Loucy (cell line): ENCODE data around the gene RTN4RL2.

Experiments
- H2AFZ ChIP-seq: fragments of 200-600 bp; sonication (generic); 2 replicates; pipeline ENCODE4 v1.6.0; 2016; ENCODE audit warnings: antibody characterized with exemption, mild to moderate bottlenecking, low read length, moderate library complexity
- H3F3A ChIP-seq: fragments of 200-600 bp; 2 replicates; pipeline ENCODE4 v1.6.0; 2016; ENCODE audit warnings: antibody characterized with exemption, low read depth, mild to moderate bottlenecking
- H3K27me3 ChIP-seq: fragments of 200-600 bp; sonication (generic); 2 replicates; pipeline ENCODE4 v1.6.1; 2014; ENCODE audit warnings: low read length, mild to moderate bottlenecking; ENCODE audit not compliant: insufficient read depth, poor library complexity, severe bottlenecking
- H3K36me3 ChIP-seq: fragments of 200-600 bp; sonication (generic); 2 replicates; pipeline ENCODE4 v1.6.1; 2016; ENCODE audit warnings: low read length; ENCODE audit not compliant: insufficient read depth
- H3K4me1 ChIP-seq: fragments of 200-600 bp; sonication (generic); 2 replicates; pipeline ENCODE4 v1.5.1; 2014; ENCODE audit warnings: low read length, mild to moderate bottlenecking; ENCODE audit not compliant: insufficient read depth, poor library complexity, severe bottlenecking
- H3K4me2 ChIP-seq: fragments of 200-600 bp; sonication (generic); 2 replicates; pipeline ENCODE4 v1.6.0; 2014; ENCODE audit warnings: antibody characterized with exemption, low read length, low read depth, mild to moderate bottlenecking; ENCODE audit not compliant: poor library complexity, severe bottlenecking
- H3K4me3 ChIP-seq: fragments of 200-600 bp; sonication (generic); 2 replicates; pipeline ENCODE4 v1.5.1; 2014; ENCODE audit warnings: low read length, mild to moderate bottlenecking, mixed read lengths; ENCODE audit not compliant: poor library complexity, severe bottlenecking
- H3K79me2 ChIP-seq: fragments of 200-600 bp; sonication (generic); 2 replicates; pipeline ENCODE4 v1.6.1; 2014; ENCODE audit warnings: low read length; ENCODE audit not compliant: insufficient read depth
- H3K9ac ChIP-seq: fragments of 200-600 bp; sonication (generic); 2 replicates; pipeline ENCODE4 v1.6.0; 2014; ENCODE audit warnings: mild to moderate bottlenecking, low read depth, low read length, moderate library complexity; ENCODE audit not compliant: poor library complexity, severe bottlenecking
- H3K9me2 ChIP-seq: fragments of 200-600 bp; sonication (generic); replicated peaks from 2 replicates; pipeline ENCODE4 v1.6.1; 2016; ENCODE audit warnings: low read depth, low read length, mixed read lengths
- H3K9me3 ChIP-seq: fragments of 200-600 bp; sonication (generic); 2 replicates; pipeline ENCODE4 v1.6.1; 2014; ENCODE audit warnings: mild to moderate bottlenecking, antibody characterized with exemption, low read length, low read depth; ENCODE audit not compliant: insufficient read depth
- H4K20me1 ChIP-seq: fragments of 200-600 bp; sonication (generic); 2 replicates; pipeline ENCODE4 v1.6.0; 2014; ENCODE audit warnings: antibody characterized with exemption, low read length, mild to moderate bottlenecking; ENCODE audit not compliant: insufficient read depth, poor library complexity, severe bottlenecking
- EZH2phosphoT487 ChIP-seq: fragments of 200-600 bp; IDR thresholded peaks from 2 replicates; pipeline ENCODE4 v1.6.1; 2018; ENCODE audit warnings: antibody characterized with exemption, mild to moderate bottlenecking, moderate library complexity, borderline replicate concordance
- TF ChIP-seq, protein P1 (sequence below): fragments of 200-600 bp; sonication (generic); conservative IDR thresholded peaks from 2 replicates; pipeline ENCODE4 v1.5.1; 2014; ENCODE audit warnings: mild to moderate bottlenecking, antibody characterized with exemption, low read length

The RTN4RL2 gene

DNA sequence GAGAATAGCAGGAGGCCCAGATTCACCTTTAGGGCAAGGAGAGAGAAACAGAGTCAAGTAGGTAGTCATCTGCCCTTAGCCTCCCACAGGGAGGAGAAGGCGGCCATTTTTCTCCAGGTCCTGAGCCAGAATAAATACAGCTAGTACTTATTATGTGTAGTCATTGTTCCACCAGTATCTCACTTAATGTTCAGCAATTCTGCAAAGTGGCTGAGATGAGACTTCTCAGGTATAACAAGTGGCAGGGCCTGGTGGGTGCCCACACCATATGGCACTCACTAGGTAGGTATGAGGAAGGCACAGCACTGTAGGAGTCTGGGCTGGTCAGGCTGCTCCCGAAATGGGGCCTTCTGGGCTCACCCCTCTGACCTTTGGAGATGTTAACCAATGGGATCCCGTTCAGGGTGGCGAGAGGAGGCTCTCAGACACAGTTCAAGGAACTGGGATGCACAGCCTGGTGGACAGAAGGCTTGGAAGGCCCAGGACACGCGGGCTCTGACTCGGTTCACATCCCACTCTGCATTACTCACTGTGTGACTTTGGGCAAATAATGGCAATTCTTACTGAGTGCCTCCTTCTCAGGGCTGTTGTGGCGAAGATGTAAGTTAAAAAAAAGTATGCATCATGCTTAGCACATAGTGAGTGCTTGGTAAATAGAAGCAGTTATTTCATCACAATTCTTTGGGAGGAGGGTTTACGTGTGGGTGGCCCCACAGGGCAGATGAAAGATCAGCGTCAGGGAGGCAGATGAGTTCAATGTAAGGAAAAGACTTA lies 25.1 kb downstream of the RTN4RL2 start:
- H3K36me3 ChIP-seq = peaks cover 35% of the 10 kb centered on the region; the same call in 1 of the 2 replicates
- no peak overlapping the region for H3K4me2 ChIP-seq
- H3K79me2 ChIP-seq = no peaks in the 10 kb centered on the region
- H3K4me1 ChIP-seq = peaks cover 8% of the 10 kb centered on the region
- no peak overlapping the region for H3K9ac ChIP-seq
- no peak for TF ChIP-seq EZH2phosphoT487
- H3K9me3 ChIP-seq = no peaks in the 10 kb centered on the region
- no peaks in the 10 kb centered on the region for H3K9me2 ChIP-seq
- H3F3A ChIP-seq = no peaks in the 10 kb centered on the region
- H3K27me3 ChIP-seq = no peaks in the 10 kb centered on the region
- H2AFZ ChIP-seq = no peak overlapping the region
- no peaks in the 10 kb centered on the region for H4K20me1 ChIP-seq
- H3K4me3 ChIP-seq = no peak overlapping the region

DNA sequence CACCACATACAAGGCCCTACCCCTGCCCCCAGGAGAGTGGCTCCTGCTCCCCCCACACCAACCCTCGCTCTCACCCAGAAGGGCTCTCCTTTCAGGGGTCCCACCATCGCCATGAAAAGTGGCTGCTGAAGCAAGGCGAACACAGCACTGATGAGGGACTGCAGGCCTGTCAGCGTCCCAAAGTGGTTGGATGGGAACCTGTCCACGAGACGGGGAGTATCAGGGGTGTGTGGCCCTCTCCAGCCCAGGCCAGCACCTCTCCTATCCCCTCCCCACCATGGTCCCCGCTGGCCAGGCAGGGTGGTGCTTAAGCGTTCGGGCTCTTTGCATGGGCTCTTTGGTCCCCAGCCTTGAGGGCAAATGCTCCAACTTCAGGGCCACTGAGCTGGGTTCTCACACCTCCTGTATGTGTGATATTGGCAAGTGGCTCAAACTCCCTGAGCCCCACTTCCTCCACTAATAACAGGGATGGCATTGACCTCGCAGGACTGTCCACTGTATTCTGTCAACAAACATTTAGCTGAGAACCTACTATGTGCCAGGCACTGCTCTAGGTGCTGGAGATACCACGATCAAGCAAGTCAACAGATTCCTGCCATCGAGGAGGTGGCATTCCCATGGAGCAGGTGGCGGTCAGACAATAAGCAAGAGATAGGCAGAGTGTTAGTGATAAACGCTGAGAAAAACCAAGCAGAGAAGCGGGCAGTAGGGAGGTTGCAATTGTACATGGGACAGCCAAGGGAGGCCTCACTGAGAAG lies 26.9 kb downstream of the RTN4RL2 start:
- no peaks in the 10 kb centered on the region for H3K9me2 ChIP-seq
- H3K36me3 ChIP-seq = peaks cover 47% of the 10 kb centered on the region; the same call in 1 of the 2 replicates
- H3K27me3 ChIP-seq = no peaks in the 10 kb centered on the region
- no peak overlapping the region for H2AFZ ChIP-seq
- peaks cover 4% of the 10 kb centered on the region for H3K4me1 ChIP-seq
- no peaks in the 10 kb centered on the region for H4K20me1 ChIP-seq
- H3K79me2 ChIP-seq = no peaks in the 10 kb centered on the region
- no peaks in the 10 kb centered on the region for H3K9me3 ChIP-seq
- no peaks in the 10 kb centered on the region for H3F3A ChIP-seq
- no peak overlapping the region for H3K4me2 ChIP-seq
- no peak overlapping the region for H3K4me3 ChIP-seq
- no peak overlapping the region for H3K9ac ChIP-seq
- TF ChIP-seq, protein P1, sequence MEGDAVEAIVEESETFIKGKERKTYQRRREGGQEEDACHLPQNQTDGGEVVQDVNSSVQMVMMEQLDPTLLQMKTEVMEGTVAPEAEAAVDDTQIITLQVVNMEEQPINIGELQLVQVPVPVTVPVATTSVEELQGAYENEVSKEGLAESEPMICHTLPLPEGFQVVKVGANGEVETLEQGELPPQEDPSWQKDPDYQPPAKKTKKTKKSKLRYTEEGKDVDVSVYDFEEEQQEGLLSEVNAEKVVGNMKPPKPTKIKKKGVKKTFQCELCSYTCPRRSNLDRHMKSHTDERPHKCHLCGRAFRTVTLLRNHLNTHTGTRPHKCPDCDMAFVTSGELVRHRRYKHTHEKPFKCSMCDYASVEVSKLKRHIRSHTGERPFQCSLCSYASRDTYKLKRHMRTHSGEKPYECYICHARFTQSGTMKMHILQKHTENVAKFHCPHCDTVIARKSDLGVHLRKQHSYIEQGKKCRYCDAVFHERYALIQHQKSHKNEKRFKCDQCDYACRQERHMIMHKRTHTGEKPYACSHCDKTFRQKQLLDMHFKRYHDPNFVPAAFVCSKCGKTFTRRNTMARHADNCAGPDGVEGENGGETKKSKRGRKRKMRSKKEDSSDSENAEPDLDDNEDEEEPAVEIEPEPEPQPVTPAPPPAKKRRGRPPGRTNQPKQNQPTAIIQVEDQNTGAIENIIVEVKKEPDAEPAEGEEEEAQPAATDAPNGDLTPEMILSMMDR = no peak
- no peak for TF ChIP-seq EZH2phosphoT487

DNA sequence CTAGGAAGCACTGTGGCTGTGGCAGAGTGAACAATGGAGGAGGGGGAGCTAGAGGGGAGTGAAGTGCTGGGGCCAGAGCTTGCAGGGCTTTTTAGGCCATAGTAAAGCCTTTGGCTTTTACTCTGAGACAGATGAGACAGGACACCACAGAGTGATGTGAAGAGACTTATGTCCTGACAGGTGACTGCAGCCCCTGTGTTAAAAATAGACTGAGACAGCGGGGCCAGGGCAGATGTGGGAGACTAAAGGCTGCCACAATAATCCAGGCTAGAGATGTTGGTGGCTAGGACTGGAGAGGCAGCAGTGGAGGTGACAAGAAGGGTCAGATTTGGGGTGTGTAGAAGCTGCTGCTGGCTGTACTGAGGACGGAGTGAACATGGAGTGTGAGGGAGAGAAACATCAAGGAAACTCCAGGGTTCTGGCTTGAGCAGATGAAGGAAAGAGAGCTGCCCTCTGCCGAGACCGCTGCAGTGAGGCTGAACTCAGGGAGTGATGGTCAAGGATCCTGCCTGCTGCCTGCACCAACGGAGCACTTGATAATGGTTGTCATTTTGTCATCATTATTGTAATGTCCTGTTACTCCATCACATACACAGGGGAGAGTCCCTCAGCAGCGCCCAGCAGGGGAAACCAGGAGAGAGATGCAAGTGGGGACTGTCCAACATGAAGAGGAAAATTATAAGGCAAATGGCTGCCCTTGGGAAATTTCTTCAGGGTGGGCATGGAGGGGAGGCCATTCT lies 27.8 kb downstream of the RTN4RL2 start:
- H3F3A ChIP-seq = no peaks in the 10 kb centered on the region
- no peaks in the 10 kb centered on the region for H3K9me2 ChIP-seq
- H3K27me3 ChIP-seq = no peaks in the 10 kb centered on the region
- no peak overlapping the region for H2AFZ ChIP-seq
- H3K9ac ChIP-seq = no peak overlapping the region
- peaks cover 47% of the 10 kb centered on the region; the same call in 1 of the 2 replicates for H3K36me3 ChIP-seq
- H3K4me2 ChIP-seq = no peak overlapping the region
- H3K4me3 ChIP-seq = no peak overlapping the region
- no peaks in the 10 kb centered on the region for H3K79me2 ChIP-seq
- no peaks in the 10 kb centered on the region for H3K4me1 ChIP-seq
- H4K20me1 ChIP-seq = no peaks in the 10 kb centered on the region
- no peaks in the 10 kb centered on the region for H3K9me3 ChIP-seq
- no peak for TF ChIP-seq EZH2phosphoT487
- TF ChIP-seq, protein P1 = no peak
